Upper lobe of left lung (tissue), 6 donors: ENCODE measurements around the gene KAT2B. TPM values are rescaled to one million over a fixed set of nuclear protein-coding genes. Genes with fewer than 3 reads are reported as not detected.

Experiments used
- ATAC-seq, 2 donors: fragments of 200-7000 bp; cut with Tn5 transposase; one replicate each; pipeline ENCODE4 v1.9.1; 2022; ENCODE audit warnings: mild to moderate bottlenecking in 2 of 2, moderate library complexity in 2 of 2; ENCODE audit not compliant: low FRiP score in 2 of 2
- DNase-seq, 2 donors: peaks; one replicate each; pipeline ENCODE4 v3.0.0-alpha.2; 2019 to 2020
- H3K27ac ChIP-seq, 4 donors: fragments of 200-600 bp; sonication (generic); one replicate each; pipeline ENCODE4 v1.5.1; 2016 to 2019
- H3K27me3 ChIP-seq, 4 donors: fragments of 200-600 bp; sonication (generic); one replicate each; pipeline ENCODE4 v1.5.1; 2017 to 2019
- H3K36me3 ChIP-seq, 4 donors: fragments of 200-600 bp; sonication (generic); one replicate each; pipeline ENCODE4 v1.5.1; 2016 to 2019
- H3K4me1 ChIP-seq, 4 donors: fragments of 200-600 bp; sonication (generic); one replicate each; pipeline ENCODE4 v1.5.1; 2018 to 2019
- H3K4me3 ChIP-seq, 4 donors: fragments of 200-600 bp; sonication (generic); one replicate each; pipeline ENCODE4 v1.5.1; 2017 to 2019; ENCODE audit warnings: mild to moderate bottlenecking in 2 of 4, moderate library complexity in 1 of 4
- H3K9me3 ChIP-seq, 4 donors: fragments of 200-600 bp; sonication (generic); one replicate each; pipeline ENCODE4 v1.5.1; 2018 to 2019
- EP300 ChIP-seq, 4 donors: sonication (generic); formaldehyde crosslinking; IDR thresholded peaks; one replicate each; pipeline ENCODE4 v1.5.1; 2017; ENCODE audit warnings: antibody characterized with exemption in 4 of 4, control low read depth in 2 of 4
- POLR2A ChIP-seq, 4 donors: fragments of 450-650 bp; IDR thresholded peaks; one replicate each; pipeline ENCODE4 v1.5.1; 2016 to 2017; ENCODE audit warnings: antibody characterized with exemption in 4 of 4, mild to moderate bottlenecking in 2 of 4
- POLR2AphosphoS5 ChIP-seq, 2 donors: sonication (generic); formaldehyde crosslinking; IDR thresholded peaks; one replicate each; pipeline ENCODE4 v1.5.1; 2017; ENCODE audit warnings: antibody characterized with exemption in 2 of 2
- WGBS, 2 donors: methylation state at CpG; one replicate each; pipeline ENCODE4 v1.1.5; 2017 to 2018; 5-methylcytosine and 5-hydroxymethylcytosine counted together
- total RNA-seq, 6 donors: library from RNA; depleted of rRNA in 4 of 6; stranded (reverse); fragments of >200 nt in 4 of 6; gene quantifications; one replicate each; pipeline versions ENCODE4 v1.1.0 to v1.2.1, GENCODE V29; 2016 to 2021
- TF ChIP-seq, protein P1 (sequence below), 6 experiments: fragments of 450-650 bp in 4 of 6; fragments of 200-600 bp in 2 of 6; sonication (generic) in 2 of 6; IDR thresholded peaks; one replicate each; pipeline ENCODE4 v1.5.1; 2016 to 2019; ENCODE audit warnings: antibody characterized with exemption in 6 of 6
- donor health status: DM: no; HTN: no; CAD: no; lungs with moderate emphysema.
- donor health status: DM: no; HTN: yes; CAD: no; lungs with severe emphysema.

KAT2B gene
- 10 to 100 TPM; 19.3 to 58.9 (median 31.9) TPM for total RNA-seq

DNA sequence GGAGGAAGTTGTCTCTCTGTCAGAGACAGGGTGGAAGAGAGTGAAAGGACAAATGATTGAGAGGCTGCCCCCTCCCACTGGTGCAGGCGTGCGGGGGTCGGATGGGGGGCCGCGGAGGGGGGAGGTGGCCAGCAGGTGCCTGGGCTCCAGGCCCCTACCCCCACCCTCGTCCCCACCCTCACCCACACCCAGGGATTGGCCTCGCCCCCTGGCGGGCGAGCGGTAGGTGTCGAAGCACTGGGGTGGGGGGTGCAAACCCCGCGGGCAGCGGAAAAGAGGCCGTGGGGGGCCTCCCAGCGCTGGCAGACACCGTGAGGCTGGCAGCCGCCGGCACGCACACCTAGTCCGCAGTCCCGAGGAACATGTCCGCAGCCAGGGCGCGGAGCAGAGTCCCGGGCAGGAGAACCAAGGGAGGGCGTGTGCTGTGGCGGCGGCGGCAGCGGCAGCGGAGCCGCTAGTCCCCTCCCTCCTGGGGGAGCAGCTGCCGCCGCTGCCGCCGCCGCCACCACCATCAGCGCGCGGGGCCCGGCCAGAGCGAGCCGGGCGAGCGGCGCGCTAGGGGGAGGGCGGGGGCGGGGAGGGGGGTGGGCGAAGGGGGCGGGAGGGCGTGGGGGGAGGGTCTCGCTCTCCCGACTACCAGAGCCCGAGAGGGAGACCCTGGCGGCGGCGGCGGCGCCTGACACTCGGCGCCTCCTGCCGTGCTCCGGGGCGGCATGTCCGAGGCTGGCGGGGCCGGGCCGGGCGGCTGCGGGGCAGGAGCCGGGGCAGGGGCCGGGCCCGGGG, at the start of gene KAT2B:
TSS of gene KAT2B (plus strand) at position 682 of the 783 bp plus-strand sequence. CDS start at position 714, 32 bp downstream.
- peaks cover 31 to 45% (median 42%) of the 10 kb centered on the region in 4 donors for H3K4me1 ChIP-seq
- H3K9me3 ChIP-seq, result no peaks in the 10 kb centered on the region
- H3K27ac ChIP-seq, result peak within 1 kb of the TSS; percentile 92 to 99 (median 98)
- H3K27me3 ChIP-seq, result no peaks in the 10 kb centered on the region
- DNase-seq (peak; percentile 83 to 94), ATAC-seq (peak; percentile 82 to 88)
- 0% methylated on average over 10 to 36 of the region's 75 CpGs for WGBS, 2 donors
- TF ChIP-seq POLR2AphosphoS5 (IDR thresholded peaks at IDR 0.05) (peak; percentile 60 to 70), POLR2A (IDR thresholded peaks at IDR 0.05) (peak in 2 of 4 donors; percentile 22 to 70), EP300 (IDR thresholded peaks at IDR 0.05) (no peak)
- TF ChIP-seq, protein P1, sequence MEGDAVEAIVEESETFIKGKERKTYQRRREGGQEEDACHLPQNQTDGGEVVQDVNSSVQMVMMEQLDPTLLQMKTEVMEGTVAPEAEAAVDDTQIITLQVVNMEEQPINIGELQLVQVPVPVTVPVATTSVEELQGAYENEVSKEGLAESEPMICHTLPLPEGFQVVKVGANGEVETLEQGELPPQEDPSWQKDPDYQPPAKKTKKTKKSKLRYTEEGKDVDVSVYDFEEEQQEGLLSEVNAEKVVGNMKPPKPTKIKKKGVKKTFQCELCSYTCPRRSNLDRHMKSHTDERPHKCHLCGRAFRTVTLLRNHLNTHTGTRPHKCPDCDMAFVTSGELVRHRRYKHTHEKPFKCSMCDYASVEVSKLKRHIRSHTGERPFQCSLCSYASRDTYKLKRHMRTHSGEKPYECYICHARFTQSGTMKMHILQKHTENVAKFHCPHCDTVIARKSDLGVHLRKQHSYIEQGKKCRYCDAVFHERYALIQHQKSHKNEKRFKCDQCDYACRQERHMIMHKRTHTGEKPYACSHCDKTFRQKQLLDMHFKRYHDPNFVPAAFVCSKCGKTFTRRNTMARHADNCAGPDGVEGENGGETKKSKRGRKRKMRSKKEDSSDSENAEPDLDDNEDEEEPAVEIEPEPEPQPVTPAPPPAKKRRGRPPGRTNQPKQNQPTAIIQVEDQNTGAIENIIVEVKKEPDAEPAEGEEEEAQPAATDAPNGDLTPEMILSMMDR (IDR thresholded peaks at IDR 0.05), result peak; percentile 76 to 85 (median 82)
- H3K36me3 ChIP-seq, result no peaks in the 10 kb centered on the region
- H3K4me3 ChIP-seq, result peak within 1 kb of the TSS; percentile 68 to 90 (median 82)

DNA sequence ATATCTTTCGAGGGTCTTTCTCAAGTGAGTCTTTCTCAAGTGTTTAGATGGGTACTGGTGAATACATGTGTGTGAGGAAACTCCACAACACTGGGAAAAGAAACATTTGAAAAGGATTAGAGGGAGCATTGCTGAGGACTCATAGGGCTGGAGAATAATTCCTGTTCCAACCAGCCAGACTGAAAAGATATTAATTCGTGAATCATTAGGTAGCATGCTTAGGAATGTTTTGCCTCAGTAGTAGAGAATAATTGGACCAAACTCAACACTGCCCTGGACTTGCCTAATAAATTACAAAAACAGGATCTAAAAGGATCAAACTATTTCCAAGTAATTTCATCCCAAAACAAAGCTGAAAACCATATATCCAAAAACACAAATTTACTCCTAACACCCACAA, 45.5 kb upstream of the KAT2B start:
- no peak overlapping the region for H3K4me3 ChIP-seq
- DNase-seq (no peak), ATAC-seq (no peak)
- H3K27me3 ChIP-seq, result no peaks in the 10 kb centered on the region
- no peak overlapping the region for H3K27ac ChIP-seq
- H3K36me3 ChIP-seq, result no peaks in the 10 kb centered on the region
- no peaks in the 10 kb centered on the region for H3K9me3 ChIP-seq
- TF ChIP-seq, protein P1 (IDR thresholded peaks at IDR 0.05), result no peak
- no peak for TF ChIP-seq POLR2A (IDR thresholded peaks at IDR 0.05)
- no peak for TF ChIP-seq EP300 (IDR thresholded peaks at IDR 0.05)
- no peak for TF ChIP-seq POLR2AphosphoS5 (IDR thresholded peaks at IDR 0.05)
- WGBS, 2 donors, result 80 to 90% methylated on average over 2 of the region's 2 CpGs
- no peaks in the 10 kb centered on the region for H3K4me1 ChIP-seq

DNA sequence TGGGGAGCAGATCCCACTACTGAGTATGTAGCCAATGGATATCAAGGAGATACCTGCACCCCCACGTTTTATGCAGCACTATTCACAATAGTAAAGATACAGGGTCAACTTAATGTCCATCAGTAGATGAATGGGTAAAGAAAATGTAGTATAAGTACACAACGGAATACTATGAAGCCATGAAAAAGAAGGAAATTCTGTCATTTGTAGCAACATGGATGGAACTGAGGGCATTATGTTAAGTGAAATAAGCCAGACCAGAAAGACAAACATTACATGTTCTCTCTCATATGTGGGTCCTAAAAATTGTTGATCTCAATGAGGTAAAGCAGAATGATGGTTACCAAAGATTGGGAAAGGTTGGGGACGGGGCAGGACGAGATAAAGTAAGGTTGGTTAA, 42.7 kb upstream of the KAT2B start:
- Histone ChIP-seq H3K9me3 (no peaks in the 10 kb centered on the region), H3K4me1 (no peaks in the 10 kb centered on the region), H3K27me3 (no peaks in the 10 kb centered on the region), H3K4me3 (no peak overlapping the region), H3K27ac (no peak overlapping the region), H3K36me3 (no peaks in the 10 kb centered on the region)
- TF ChIP-seq POLR2AphosphoS5 (IDR thresholded peaks at IDR 0.05), result no peak
- TF ChIP-seq POLR2A (IDR thresholded peaks at IDR 0.05), result no peak
- TF ChIP-seq EP300 (IDR thresholded peaks at IDR 0.05), result no peak
- TF ChIP-seq, protein P1 (IDR thresholded peaks at IDR 0.05), result no peak
- ATAC-seq, result no peak
- no peak for DNase-seq
- 93 to 94% methylated on average over 4 of the region's 4 CpGs for WGBS, 2 donors

DNA sequence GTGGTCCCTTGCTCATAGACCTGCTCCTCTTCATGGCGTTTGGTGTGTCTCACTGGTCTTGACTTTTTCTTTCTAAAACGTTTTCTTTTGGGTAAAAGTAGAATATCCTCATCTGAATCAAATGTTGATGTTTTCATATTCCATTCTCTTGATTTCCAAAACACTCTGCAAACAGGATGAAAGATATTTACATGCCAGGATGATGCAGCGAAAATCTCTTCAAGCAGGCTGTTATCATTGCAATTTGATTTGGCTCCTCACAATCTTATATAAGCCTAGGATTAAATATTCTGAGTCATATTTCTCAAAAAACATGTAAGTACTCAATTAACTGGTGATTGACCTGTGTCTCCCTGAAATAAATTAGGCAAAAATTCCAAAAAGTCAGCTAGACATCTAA, 38.3 kb upstream of the KAT2B start:
- TF ChIP-seq POLR2AphosphoS5 (IDR thresholded peaks at IDR 0.05) (no peak), POLR2A (IDR thresholded peaks at IDR 0.05) (no peak), EP300 (IDR thresholded peaks at IDR 0.05) (no peak)
- TF ChIP-seq, protein P1 (IDR thresholded peaks at IDR 0.05), result no peak
- Histone ChIP-seq H3K4me1 (no peaks in the 10 kb centered on the region), H3K27me3 (no peaks in the 10 kb centered on the region), H3K36me3 (no peaks in the 10 kb centered on the region), H3K9me3 (no peaks in the 10 kb centered on the region), H3K4me3 (no peak overlapping the region), H3K27ac (no peak overlapping the region)
- no peak for ATAC-seq
- DNase-seq, result no peak
- WGBS, 2 donors, result 67% methylated on average over 3 of the region's 3 CpGs
